CD4-positive, alpha-beta T cell (primary cell): Measurements from ENCODE around the gene ZNF853. TPM values are rescaled to one million over a fixed set of nuclear protein-coding genes. Genes with fewer than 3 reads are reported as not detected.

Source experiments
- ATAC-seq: fragments of 200-7000 bp; cut with Tn5 transposase; one replicate; pipeline ENCODE4 v1.10.0; 2022; ENCODE audit warnings: mild to moderate bottlenecking; ENCODE audit not compliant: poor library complexity
- CTCF ChIA-PET: fragments of 350-600 bp; sonication (Branson Sonifier 250); formaldehyde crosslinking; loops from one replicate; lab custom pipeline; 2021; ENCODE audit warnings: antibody characterized with exemption, inconsistent platforms; lab: Charles Lee
- POLR2A ChIA-PET: fragments of 350-600 bp; sonication (Branson Sonifier 250); formaldehyde crosslinking; loops from one replicate; lab custom pipeline; 2021; ENCODE audit warnings: antibody characterized with exemption, inconsistent platforms; lab: Charles Lee
- DNase-seq, 14 experiments: peaks; one replicate each; pipeline ENCODE4 v3.0.0-alpha.2; 2013 to 2020; ENCODE audit warnings: mixed read lengths in 2 of 14
- H3K27ac ChIP-seq, 2 donors: one replicate each; pipeline versions ENCODE4 v1.5.1 to v1.7.0; 2013; ENCODE audit warnings: low read length in 2 of 2, low read depth in 1 of 2, mild to moderate bottlenecking in 1 of 2
- H3K27me3 ChIP-seq, 2 experiments: 1 replicate in 1 of 2; 2 replicates in 1 of 2; pipeline versions ENCODE4 v1.6.1 to v1.7.0; 2013; ENCODE audit warnings: low read length in 2 of 2, control low read depth in 1 of 2, mild to moderate bottlenecking in 1 of 2, moderate library complexity in 1 of 2; ENCODE audit not compliant: insufficient read depth in 2 of 2, control insufficient read depth in 1 of 2
- H3K36me3 ChIP-seq: one replicate; pipeline ENCODE4 v1.6.1; 2013; ENCODE audit warnings: low read length, control low read depth; ENCODE audit not compliant: insufficient read depth
- H3K4me1 ChIP-seq: one replicate; pipeline ENCODE4 v1.6.1; 2013; ENCODE audit warnings: low read length, control low read depth; ENCODE audit not compliant: insufficient read depth
- H3K4me3 ChIP-seq: one replicate; pipeline ENCODE4 v1.5.1; 2013; ENCODE audit warnings: mild to moderate bottlenecking, low read length, moderate library complexity
- H3K9me3 ChIP-seq, 2 experiments: 1 replicate in 1 of 2; 2 replicates in 1 of 2; pipeline versions ENCODE4 v1.6.1 to v1.7.0; 2013; ENCODE audit warnings: low read length in 2 of 2, mild to moderate bottlenecking in 2 of 2, control low read depth in 1 of 2, moderate library complexity in 1 of 2; ENCODE audit not compliant: control insufficient read depth in 1 of 2, insufficient read depth in 1 of 2
- H3K27ac Mint-ChIP-seq: one replicate; pipeline ENCODE4 v1.8.0; 2020; ENCODE audit warnings: mixed read lengths
- H3K27me3 Mint-ChIP-seq: one replicate; pipeline ENCODE4 v1.8.0; 2021; ENCODE audit warnings: mixed read lengths
- H3K36me3 Mint-ChIP-seq: one replicate; pipeline ENCODE4 v1.8.0; 2021; ENCODE audit warnings: low read depth, mixed read lengths
- H3K4me1 Mint-ChIP-seq: one replicate; pipeline ENCODE4 v1.8.0; 2021; ENCODE audit warnings: low read depth, mixed read lengths
- H3K4me3 Mint-ChIP-seq: one replicate; pipeline ENCODE4 v1.8.0; 2020; ENCODE audit warnings: mild to moderate bottlenecking, mixed read lengths
- H3K9me3 Mint-ChIP-seq: one replicate; pipeline ENCODE4 v1.8.0; 2020; ENCODE audit warnings: mixed read lengths
- intact Hi-C, 2 experiments: fragments of 100-400 bp; cut with DNase I in 1 of 2; cut with micrococcal nuclease in 1 of 2; formaldehyde crosslinking; loops; one replicate each; pipeline versions ENCODE4 v1.15.1 to v1.9.0; 2023 to 2025; cut with DNase I, micrococcal nuclease
- polyA plus RNA-seq, 2 donors: library from polyadenylated mRNA; unstranded; fragments of 120-200 nt; gene quantifications; one replicate each; pipeline ENCODE4 v1.2.1, GENCODE V29; 2013
- total RNA-seq, 174 experiments: library from RNA in 2 of 174; stranded (reverse) in 2 of 174; gene quantifications; one replicate each; pipeline ENCODE4 v1.2.3 and lab custom pipeline; 2021 to 2026
- TF ChIP-seq, protein P1 (sequence below): fragments of 200-600 bp; IDR thresholded peaks from one replicate; pipeline ENCODE4 v1.8.0; 2022; ENCODE audit warnings: antibody characterized with exemption, mild to moderate bottlenecking

ZNF853 gene
- total RNA-seq: 1 to 10 TPM; 2.5 to 2.7 TPM
- polyA plus RNA-seq (2013, experiment 1 of 2): 2.5 TPM
- polyA plus RNA-seq (2013, experiment 2 of 2): 3.0 TPM
- total RNA-seq (lab: John Stamatoyannopoulos, UW): 2.1 to 18.2 (median 6.2) reads per million in 172 experiments

GRCh38 chr7:6614953-6615722 is at the start of gene ZNF853:
TSS of gene ZNF853 (plus strand) at chr7:6615610. CDS start at chr7:6616175, 565 bp downstream.
- Histone ChIP-seq H3K27ac (no peak within 1 kb of the TSS), H3K4me3 (peak within 1 kb of the TSS; percentile 53), H3K9me3 (no peaks in the 10 kb centered on the region), H3K4me1 (peaks cover 29% of the 10 kb centered on the region), H3K27me3 (peaks cover 0 to 11% of the 10 kb centered on the region in 2 experiments), H3K36me3 (peaks cover 4% of the 10 kb centered on the region)
- peak within 1 kb of the TSS; percentile 86 for H3K4me3 Mint-ChIP-seq
- ChIA-PET CTCF (no interaction called here), POLR2A (no interaction called here)
- intact Hi-C loops: no loop called here
- peak; percentile 65 for ATAC-seq
- H3K27ac Mint-ChIP-seq: peak within 1 kb of the TSS; percentile 4
- H3K27me3 Mint-ChIP-seq: peaks cover 5% of the 10 kb centered on the region
- no peaks in the 10 kb centered on the region for H3K9me3 Mint-ChIP-seq
- H3K4me1 Mint-ChIP-seq: peaks cover 22% of the 10 kb centered on the region
- peak in 6 of 14 experiments; percentile 22 to 44 (median 37) for DNase-seq
- H3K36me3 Mint-ChIP-seq: no peaks in the 10 kb centered on the region
- TF ChIP-seq, protein P1, sequence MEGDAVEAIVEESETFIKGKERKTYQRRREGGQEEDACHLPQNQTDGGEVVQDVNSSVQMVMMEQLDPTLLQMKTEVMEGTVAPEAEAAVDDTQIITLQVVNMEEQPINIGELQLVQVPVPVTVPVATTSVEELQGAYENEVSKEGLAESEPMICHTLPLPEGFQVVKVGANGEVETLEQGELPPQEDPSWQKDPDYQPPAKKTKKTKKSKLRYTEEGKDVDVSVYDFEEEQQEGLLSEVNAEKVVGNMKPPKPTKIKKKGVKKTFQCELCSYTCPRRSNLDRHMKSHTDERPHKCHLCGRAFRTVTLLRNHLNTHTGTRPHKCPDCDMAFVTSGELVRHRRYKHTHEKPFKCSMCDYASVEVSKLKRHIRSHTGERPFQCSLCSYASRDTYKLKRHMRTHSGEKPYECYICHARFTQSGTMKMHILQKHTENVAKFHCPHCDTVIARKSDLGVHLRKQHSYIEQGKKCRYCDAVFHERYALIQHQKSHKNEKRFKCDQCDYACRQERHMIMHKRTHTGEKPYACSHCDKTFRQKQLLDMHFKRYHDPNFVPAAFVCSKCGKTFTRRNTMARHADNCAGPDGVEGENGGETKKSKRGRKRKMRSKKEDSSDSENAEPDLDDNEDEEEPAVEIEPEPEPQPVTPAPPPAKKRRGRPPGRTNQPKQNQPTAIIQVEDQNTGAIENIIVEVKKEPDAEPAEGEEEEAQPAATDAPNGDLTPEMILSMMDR: no peak

GRCh38 chr7:6565655-6566054 is 49.8 kb upstream of the ZNF853 start:
- TF ChIP-seq, protein P1: no peak
- Mint-ChIP-seq H3K9me3 (no peaks in the 10 kb centered on the region), H3K4me1 (no peaks in the 10 kb centered on the region), H3K36me3 (no peaks in the 10 kb centered on the region), H3K4me3 (no peak overlapping the region), H3K27me3 (no peaks in the 10 kb centered on the region), H3K27ac (no peak overlapping the region)
- Histone ChIP-seq H3K4me1 (no peaks in the 10 kb centered on the region), H3K27ac (no peak overlapping the region), H3K4me3 (no peak overlapping the region), H3K36me3 (no peaks in the 10 kb centered on the region), H3K9me3 (no peaks in the 10 kb centered on the region), H3K27me3 (no peaks in the 10 kb centered on the region)
- intact Hi-C loops: no loop called here
- ChIA-PET POLR2A (no interaction called here), CTCF (no interaction called here)
- DNase-seq (no peak), ATAC-seq (no peak)

DNA sequence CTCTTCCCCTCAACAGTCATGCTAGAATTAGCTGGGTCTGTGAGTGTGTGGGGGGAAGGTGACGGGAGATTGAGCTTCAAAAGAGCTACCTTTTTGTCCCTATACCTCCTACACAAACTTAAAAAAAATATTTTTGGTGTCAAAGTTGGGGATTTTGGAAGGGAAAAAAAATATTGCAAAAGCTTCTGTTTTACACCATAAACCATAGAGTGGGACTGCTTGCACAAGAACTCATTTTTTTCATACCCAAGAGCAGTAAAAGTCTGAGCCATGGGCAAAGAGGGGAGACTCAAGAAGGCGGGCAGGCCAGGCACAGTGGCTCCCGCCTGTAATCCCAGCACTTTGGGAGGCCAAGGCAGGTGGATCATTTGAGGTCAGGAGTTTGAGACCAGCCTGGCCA is 47.5 kb upstream of the ZNF853 start:
- ChIA-PET CTCF (no interaction called here), POLR2A (no interaction called here)
- intact Hi-C loops: no loop called here
- no peaks in the 10 kb centered on the region for H3K36me3 ChIP-seq
- H3K9me3 ChIP-seq: no peaks in the 10 kb centered on the region
- no peaks in the 10 kb centered on the region for H3K27me3 Mint-ChIP-seq
- H3K27ac ChIP-seq: no peak overlapping the region
- no peak overlapping the region for H3K27ac Mint-ChIP-seq
- no peaks in the 10 kb centered on the region for H3K4me1 ChIP-seq
- no peaks in the 10 kb centered on the region for H3K27me3 ChIP-seq
- H3K4me3 Mint-ChIP-seq: no peak overlapping the region
- no peak for DNase-seq
- H3K36me3 Mint-ChIP-seq: no peaks in the 10 kb centered on the region
- no peaks in the 10 kb centered on the region for H3K4me1 Mint-ChIP-seq
- H3K9me3 Mint-ChIP-seq: no peaks in the 10 kb centered on the region
- no peak for ATAC-seq
- TF ChIP-seq, protein P1: no peak
- H3K4me3 ChIP-seq: no peak overlapping the region
